Fibroblast of villous mesenchyme (primary cell): ENCODE data around the gene TET3. TPM values are rescaled to one million over a fixed set of nuclear protein-coding genes. Genes with fewer than 3 reads are reported as not detected.

Experiments used
- DNase-seq: peaks from one replicate; pipeline ENCODE4 v3.0.0-alpha.2; 2010; ENCODE audit warnings: low read depth
- H3K4me3 ChIP-seq: 2 replicates; pipeline ENCODE4 v1.5.1; 2011; ENCODE audit warnings: low read depth, mild to moderate bottlenecking, low read length
- total RNA-seq: library from RNA; depleted of rRNA; stranded (reverse); fragments of >200 nt; gene quantifications from 2 replicates; pipeline ENCODE4 v1.2.3, GENCODE V29; 2012
- TF ChIP-seq, protein P1 (sequence below): IDR thresholded peaks from 2 replicates; pipeline ENCODE4 v1.5.1; 2012; ENCODE audit warnings: low read depth, mild to moderate bottlenecking, low read length; ENCODE audit not compliant: insufficient read depth

TET3 gene
- total RNA-seq, 1 donor = 5.6 TPM

DNA sequence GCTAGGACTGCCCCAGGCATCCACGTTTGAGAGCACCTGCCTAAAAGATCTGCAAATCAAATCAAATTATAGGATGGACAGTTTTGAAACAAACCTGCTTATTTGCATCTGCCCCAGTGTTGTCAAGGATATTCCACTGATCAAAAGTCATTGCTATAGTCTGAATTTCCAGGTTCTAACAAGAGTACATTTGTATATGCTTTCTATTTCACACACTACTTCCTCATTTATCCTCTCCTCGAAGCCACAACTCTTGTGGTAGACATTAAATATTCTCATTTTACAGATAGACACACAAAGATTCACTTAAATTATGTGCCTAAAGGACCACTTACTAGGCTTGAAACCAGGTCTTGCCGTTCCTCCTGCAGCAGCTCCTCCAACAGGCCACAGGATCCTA lies 11.9 kb upstream of the TET3 start:
- no peak overlapping the region for H3K4me3 ChIP-seq
- no peak for DNase-seq
- TF ChIP-seq, protein P1, sequence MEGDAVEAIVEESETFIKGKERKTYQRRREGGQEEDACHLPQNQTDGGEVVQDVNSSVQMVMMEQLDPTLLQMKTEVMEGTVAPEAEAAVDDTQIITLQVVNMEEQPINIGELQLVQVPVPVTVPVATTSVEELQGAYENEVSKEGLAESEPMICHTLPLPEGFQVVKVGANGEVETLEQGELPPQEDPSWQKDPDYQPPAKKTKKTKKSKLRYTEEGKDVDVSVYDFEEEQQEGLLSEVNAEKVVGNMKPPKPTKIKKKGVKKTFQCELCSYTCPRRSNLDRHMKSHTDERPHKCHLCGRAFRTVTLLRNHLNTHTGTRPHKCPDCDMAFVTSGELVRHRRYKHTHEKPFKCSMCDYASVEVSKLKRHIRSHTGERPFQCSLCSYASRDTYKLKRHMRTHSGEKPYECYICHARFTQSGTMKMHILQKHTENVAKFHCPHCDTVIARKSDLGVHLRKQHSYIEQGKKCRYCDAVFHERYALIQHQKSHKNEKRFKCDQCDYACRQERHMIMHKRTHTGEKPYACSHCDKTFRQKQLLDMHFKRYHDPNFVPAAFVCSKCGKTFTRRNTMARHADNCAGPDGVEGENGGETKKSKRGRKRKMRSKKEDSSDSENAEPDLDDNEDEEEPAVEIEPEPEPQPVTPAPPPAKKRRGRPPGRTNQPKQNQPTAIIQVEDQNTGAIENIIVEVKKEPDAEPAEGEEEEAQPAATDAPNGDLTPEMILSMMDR = no peak

DNA sequence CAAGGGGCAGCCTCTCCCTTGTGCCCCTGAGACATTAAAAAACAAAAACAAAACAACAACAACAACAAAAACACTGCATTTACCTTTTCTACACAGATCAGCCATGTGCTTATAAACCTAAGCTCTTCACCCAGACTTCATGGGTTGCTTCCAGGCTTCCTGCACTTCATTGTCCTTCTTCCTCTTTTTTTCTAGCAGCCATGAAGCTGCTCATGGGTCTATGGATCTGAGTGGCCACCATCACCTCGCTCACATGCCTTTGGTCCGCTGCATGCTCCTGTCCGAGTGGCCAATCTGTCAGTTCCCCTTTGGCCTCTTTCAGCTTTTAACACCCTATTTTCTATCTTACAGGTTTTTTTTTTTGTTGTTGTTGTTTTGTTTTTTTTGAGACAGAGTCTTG lies 9.0 kb upstream of the TET3 start:
- H3K4me3 ChIP-seq = no peak overlapping the region
- DNase-seq = no peak
- TF ChIP-seq, protein P1 = no peak

DNA sequence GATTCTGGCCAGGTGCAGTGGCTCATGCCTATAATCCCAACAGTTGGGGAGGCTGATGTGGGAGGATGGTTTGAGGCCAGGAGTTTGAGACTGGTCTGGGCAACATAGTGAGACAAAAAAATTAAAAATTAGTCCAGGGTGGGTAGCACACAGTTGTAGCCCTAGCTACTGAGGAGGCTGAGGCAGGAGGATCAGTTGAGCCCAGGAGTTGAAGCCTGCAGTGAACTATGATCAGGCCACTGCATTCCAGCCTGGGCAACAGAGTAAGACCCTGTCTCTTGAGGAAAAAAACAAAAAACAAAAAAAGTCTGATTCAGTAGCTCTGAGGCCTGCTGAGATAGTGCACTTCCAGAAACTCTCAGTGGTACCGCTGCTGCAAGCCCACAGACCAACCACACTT lies 7.9 kb upstream of the TET3 start:
- TF ChIP-seq, protein P1 = no peak
- no peak for DNase-seq
- H3K4me3 ChIP-seq = no peak overlapping the region

DNA sequence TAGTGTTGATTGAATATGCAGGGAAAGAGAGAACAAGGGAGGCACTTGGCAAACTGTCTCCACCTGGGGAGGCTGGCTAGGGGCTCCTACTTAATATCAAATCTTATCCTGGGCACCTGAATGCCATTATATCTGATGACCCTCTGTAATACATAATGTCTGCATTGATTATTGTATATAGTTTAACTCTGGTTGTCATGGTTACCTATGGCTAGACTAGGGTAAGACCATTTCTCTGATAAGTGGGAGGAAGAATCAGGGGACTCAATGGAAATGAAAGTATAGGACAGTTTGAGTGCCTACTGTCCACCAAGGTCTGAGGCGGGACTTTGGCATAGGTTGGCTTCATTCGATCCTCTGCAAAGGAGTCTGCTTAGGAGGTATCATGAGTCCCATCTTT lies 7.2 kb upstream of the TET3 start:
- H3K4me3 ChIP-seq = no peak overlapping the region
- no peak for DNase-seq
- TF ChIP-seq, protein P1 = no peak

DNA sequence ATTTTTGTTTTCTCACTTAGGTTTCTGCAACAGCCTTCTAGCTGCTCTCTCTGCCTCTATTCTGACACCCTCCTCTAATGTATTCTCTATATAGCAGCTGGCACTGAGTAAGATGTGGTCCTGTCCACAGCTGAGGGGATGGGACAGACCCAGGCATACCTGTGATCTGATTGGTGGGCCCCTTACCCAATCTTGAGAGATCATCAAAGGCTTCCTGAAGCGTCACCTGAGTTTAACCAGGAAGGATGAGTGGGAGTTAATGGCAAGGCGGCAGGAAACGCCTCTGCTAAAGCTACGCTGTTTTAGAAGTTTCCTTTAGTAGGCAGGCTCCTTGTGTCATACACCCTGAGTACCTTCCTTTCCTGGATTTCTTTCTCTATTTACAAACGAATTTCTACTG lies 5.7 kb upstream of the TET3 start:
- TF ChIP-seq, protein P1 = no peak
- DNase-seq = no peak
- no peak overlapping the region for H3K4me3 ChIP-seq

DNA sequence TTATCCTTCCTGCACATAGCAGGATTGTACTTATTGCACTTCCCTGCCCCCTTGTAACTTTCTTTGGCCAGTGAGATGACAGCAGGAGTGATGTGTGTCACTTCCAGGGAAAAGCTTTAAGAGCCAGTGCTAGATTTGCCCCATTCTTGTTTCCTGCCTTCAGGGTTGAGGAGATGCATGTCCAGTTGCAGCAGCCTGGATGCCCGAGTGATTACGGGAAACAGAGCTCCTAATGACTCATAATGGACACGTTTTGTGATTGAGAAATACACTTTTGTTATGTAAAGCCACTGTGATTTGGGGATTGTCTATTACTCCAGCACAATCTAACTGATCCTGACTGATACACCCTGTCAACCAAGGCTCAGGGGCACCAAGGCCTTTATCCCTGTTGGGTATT lies 5.0 kb upstream of the TET3 start:
- H3K4me3 ChIP-seq = no peak overlapping the region
- TF ChIP-seq, protein P1 = no peak

DNA sequence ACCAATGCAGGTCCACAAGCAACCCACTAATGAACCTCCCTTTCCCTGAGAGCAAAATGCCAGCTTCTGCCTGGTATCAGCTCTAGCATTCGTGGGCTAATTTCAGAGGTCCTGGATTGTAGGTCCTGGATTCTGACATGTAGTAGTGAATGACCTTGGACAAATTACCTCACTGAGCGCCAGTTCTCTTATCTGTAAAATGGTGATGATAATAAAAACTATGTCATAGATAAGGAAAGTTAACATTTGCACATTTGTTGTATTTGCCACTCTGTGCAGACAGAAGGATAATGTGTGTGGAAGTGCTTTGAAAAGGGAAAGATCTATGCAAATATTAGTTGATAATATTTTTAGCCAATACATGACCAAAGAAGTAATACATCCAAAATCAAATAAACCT lies 4.1 kb upstream of the TET3 start:
- DNase-seq = no peak
- H3K4me3 ChIP-seq = peak overlapping the region; percentile 47
- TF ChIP-seq, protein P1 = no peak

More for the DNA sequence above, 5.0 kb upstream of the TET3 start:
- DNase-seq = peak; percentile 90
